NCI-H187 treated with DMSO at 0.1 percent for 48 hours (cell line): ENCODE data around the gene GAS5.
A peak's percentile ranks its signal among the peaks of the same experiment; 100 is the strongest.
"Not testable (repeated sequence)": the region's sequence is repeated elsewhere in the genome, so short reads cannot be mapped to it uniquely, and the experiment has no call there.

ENCODE experiments used
- DNase-seq: peaks from one replicate; lab custom pipeline; 2025; lab: John Stamatoyannopoulos, UW

GAS5 gene

GRCh38 chr1:173869021-173869359 is 1.2 kb upstream of the GAS5 start:
- no peak for DNase-seq

- DNase-seq = peak; percentile 91
Observed at GRCh38 chr1:173868266-173869020, 654 bp upstream of the GAS5 start, which contains the start of gene ZBTB37. TSS of gene ZBTB37 (plus strand) at chr1:173868380. CDS start at chr1:173870226, 1,846 bp downstream.

- no peak for DNase-seq
Observed at GRCh38 chr1:173867141-173867752, 542 bp downstream of the GAS5 start.

GRCh38 chr1:173866413-173867115 is 1.2 kb downstream of the GAS5 start:
- no peak for DNase-seq

GRCh38 chr1:173865468-173866164 is 2.2 kb downstream of the GAS5 start:
- no peak for DNase-seq

GRCh38 chr1:173864179-173864867 is 3.5 kb downstream of the GAS5 start:
- DNase-seq = no peak

GRCh38 chr1:173863224-173864161 is 4.3 kb downstream of the GAS5 start:
- DNase-seq = no peak

GRCh38 chr1:173862769-173863223 is 5.0 kb downstream of the GAS5 start:
- no peak for DNase-seq

GRCh38 chr1:173862146-173862768 is 5.5 kb downstream of the GAS5 start:
- DNase-seq = not testable (repeated sequence)

GRCh38 chr1:173861731-173862145 is 6.1 kb downstream of the GAS5 start:
- no peak for DNase-seq

- no peak for DNase-seq
Observed at GRCh38 chr1:173860065-173860464, 7.7 kb downstream of the GAS5 start.

GRCh38 chr1:173859547-173859946 is 8.2 kb downstream of the GAS5 start:
- DNase-seq = not testable (repeated sequence)

GRCh38 chr1:173857363-173857917 is 10.3 kb downstream of the GAS5 start:
- no peak for DNase-seq

GRCh38 chr1:173856903-173857302 is 10.9 kb downstream of the GAS5 start:
- no peak for DNase-seq

GRCh38 chr1:173856014-173856413 is 11.8 kb downstream of the GAS5 start:
- no peak for DNase-seq

GRCh38 chr1:173853074-173853473 is 14.7 kb downstream of the GAS5 start:
- no peak for DNase-seq

- no peak for DNase-seq
Observed at GRCh38 chr1:173852105-173852504, 15.7 kb downstream of the GAS5 start.

GRCh38 chr1:173832748-173833147 is 35.0 kb downstream of the GAS5 start:
- DNase-seq = no peak

- no peak for DNase-seq
Observed at GRCh38 chr1:173827611-173828010, 40.2 kb downstream of the GAS5 start.
